IPS-11a (cell line): ENCODE results near the gene PCLO.
"Not testable (repeated sequence)": the region's sequence is repeated elsewhere in the genome, so short reads cannot be mapped to it uniquely, and the experiment has no call there.

Experiments
- H3K4me3 ChIP-seq: one replicate; pipeline ENCODE4 v1.5.1; 2013; ENCODE audit warnings: low read depth, low read length, control low read depth

PCLO gene

DNA sequence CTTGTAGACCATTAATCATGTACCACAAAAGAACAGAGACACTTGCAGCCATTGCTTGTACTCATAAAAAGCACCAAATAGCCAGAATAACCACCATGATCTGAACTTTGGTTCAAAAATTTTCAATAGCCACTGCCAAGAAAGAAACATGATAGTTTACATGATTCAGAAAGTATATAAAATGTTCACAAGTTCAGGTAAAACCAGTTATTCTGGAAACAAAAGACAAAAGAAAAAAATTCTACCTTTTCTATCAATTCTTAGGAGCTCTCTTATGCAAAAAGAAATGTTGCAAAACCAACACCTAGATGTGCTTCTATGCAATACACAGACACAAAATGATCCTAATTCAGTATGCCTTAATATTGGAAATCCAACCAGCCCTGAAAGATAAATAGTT is 108.7 kb downstream of the PCLO start:
- H3K4me3 ChIP-seq: no peak overlapping the region

DNA sequence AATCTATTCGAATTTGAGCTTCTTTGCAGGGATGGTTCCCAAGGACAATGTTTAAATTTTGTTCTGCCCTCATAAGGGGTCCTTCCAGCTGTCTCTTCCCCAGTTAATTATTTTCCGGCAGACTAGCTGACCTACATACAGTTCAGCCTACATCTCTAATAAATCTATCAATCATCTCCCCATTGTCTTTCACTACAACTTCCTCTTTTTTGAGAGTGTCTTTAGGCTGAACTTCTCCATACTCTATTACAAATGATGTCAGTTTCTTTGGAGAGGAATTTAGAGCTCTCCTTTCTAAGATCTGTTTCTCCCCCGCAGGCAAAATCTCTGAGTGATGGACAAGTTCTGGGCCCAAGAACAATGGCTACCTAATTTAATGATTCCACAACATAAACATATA is 122.2 kb downstream of the PCLO start:
- no peak overlapping the region for H3K4me3 ChIP-seq

DNA sequence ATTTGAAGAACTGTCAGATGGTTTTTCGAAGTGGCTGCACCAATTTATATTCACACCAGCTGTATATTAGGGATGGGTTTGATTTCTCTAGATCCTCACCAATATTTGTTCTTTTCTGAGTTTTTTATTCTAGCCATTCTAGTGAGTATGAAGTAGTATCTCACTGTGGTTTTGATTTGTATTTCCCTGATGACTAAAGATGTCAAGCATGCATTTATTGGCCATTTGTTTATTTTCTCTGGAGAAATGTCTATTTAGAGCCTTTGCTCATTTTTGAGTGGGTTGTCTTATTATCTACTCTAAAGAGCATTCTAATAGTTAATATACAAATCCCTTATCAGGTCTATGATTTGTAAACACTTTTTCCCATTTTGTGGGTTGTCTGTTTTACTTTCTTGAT is 123.9 kb downstream of the PCLO start:
- no peak overlapping the region for H3K4me3 ChIP-seq

DNA sequence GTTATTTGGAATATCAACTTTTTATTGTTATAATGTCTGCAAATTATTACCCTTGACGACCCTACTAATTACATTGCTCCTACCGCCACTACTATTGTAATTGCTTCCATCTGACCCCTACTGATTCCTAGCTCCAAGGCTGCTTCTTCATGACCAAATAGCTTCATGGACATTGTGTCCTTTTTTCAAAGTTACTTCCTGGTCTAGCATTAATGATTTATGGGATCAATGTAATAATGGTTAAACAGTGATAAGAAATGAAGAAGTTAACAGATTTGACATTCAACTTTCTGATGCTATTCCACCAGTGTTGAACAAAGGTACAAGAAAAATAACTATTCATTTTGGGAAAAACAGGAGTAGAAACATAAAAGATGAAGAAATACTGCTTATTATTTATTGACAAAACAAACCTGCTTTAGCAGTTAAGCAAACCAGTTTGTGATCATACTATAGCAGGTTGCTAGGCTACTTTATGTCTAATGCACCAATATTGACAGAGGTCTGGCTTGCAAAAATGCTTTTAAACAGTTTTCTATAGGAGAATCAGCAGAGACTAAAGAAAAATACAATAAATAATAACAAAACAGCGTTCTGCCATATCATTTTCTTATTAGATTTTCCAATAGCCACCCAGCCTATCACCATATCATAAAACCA is 125.8 kb downstream of the PCLO start:
- H3K4me3 ChIP-seq: no peak overlapping the region

DNA sequence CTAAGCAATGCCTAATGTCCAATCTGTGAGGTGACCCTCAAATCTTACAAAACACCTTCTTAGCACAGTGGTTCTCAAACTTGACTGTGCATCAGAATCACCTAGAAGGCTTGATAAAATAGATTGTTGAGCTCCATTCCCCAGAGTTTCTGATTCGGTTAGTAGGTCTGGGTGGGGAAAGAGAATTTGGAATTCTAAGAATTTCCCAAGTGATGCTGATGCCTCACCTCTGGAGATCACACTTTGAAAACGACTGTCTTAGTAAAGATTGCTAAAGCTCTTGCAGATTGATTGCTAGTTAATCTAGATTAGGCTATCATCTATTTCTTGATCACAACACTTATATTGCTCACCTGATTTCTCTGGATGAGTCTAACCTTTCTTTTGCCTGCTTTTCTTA is 126.6 kb downstream of the PCLO start:
- no peak overlapping the region for H3K4me3 ChIP-seq

DNA sequence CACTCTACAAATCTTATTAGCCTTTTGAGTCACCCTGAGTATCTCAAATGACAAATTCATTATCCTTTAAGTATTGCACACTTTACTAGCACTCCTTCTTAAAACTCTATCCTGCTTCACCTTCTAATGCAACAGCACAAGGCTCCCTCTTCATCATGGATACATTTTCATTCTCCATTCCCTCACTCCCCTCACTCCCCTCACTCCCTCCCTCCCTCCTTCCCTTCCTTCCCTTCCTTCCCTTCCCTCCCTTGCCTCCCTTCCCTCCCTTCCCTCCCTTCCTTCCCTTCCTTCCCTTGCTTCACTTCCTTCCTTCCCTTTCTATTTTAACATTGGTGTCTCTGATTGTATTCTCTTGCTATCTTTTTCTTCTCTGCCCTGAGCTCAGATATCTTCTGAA is 130.5 kb downstream of the PCLO start:
- no peak overlapping the region for H3K4me3 ChIP-seq

DNA sequence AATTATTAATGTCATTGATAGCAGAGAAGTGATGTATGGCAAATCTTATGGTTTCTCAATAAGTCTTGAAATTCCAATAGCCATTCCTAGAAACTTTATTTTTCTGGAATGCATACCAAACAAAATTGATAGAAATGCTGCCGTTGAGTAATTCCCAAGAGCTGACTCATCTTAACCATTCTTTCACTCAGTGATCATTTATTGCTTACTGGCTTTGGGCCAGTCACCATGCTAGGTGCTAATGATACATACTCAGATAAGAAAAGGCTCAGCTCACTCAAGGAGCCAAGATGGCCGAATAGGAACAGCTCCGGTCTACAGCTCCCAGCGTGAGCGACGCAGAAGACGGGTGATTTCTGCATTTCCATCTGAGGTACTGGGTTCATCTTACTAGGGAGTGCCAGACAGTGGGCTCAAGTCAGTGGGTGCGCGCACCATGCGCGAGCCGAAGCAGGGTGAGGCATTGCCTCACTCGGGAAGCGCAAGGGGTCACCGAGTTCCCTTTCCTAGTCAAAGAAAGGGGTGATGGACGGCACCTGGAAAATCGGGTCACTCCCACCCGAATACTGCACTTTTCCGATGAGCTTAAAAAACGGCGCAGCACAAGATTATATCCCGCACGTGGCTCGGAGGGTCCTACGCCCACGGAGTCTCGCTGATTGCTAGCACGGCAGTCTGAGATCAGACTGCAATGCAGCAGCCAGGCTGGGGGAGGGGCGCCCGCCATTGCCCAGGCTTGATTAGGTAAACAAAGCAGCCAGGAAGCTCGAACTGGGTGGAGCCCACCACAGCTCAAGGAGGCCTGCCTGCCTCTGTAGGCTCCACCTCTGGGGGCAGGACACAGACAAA is 138.6 kb downstream of the PCLO start:
- H3K4me3 ChIP-seq: not testable (repeated sequence)

DNA sequence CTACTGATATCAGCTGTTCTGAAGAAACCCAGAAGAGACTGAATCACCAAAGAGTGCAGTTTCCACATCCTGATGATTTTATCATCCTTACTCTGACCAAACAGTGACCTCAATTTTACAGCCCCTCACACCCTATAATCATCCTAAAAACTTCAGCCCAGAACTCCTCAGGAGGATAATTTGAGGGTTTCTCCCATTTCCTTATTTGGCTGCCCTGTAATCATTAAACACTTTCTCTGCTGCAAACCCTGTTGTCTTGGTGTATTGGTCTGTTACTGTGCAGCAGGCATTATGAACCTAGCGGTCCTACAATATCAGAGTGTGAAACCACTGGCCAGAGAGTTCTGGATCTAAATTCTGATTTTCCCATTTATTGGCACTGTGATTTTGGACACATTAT is 141.7 kb downstream of the PCLO start:
- H3K4me3 ChIP-seq: no peak overlapping the region

DNA sequence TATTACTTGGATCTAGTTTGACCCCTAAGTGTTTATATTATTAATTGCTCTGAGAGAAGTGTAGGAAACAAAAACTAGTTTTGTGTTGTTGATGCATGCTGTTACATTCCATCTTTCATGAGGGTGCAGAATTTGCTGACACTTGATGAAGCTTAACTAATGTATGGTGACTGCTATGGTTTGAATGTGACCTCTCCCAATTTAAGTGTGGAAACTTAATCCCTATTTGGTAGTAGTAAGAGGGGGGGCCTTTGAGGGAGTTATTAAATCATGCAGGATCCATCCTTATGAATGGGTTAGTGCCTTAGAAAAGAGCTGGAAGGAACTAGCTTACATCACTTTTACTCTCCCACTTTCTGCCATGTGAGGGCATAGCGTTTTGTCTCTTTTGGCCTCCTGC is 142.5 kb downstream of the PCLO start:
- no peak overlapping the region for H3K4me3 ChIP-seq

DNA sequence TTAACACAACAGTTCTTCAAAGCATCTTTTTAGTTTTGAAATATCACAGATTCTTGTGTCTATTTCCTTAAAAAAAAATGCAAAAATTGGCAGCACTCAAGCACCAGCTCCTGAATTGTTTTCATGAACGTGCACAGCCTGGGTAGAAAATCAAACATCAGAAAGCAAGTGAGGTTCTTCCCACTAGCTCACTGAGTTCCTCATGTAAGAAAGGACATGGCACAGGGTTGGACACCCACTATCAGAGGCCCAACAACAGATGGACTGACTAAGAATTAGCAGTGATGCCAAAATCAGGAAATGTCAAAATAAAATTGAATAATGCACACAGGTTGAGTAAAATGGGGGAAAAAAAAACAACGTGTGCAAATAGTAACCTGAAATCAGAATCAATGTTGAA is 146.8 kb downstream of the PCLO start:
- H3K4me3 ChIP-seq: no peak overlapping the region

DNA sequence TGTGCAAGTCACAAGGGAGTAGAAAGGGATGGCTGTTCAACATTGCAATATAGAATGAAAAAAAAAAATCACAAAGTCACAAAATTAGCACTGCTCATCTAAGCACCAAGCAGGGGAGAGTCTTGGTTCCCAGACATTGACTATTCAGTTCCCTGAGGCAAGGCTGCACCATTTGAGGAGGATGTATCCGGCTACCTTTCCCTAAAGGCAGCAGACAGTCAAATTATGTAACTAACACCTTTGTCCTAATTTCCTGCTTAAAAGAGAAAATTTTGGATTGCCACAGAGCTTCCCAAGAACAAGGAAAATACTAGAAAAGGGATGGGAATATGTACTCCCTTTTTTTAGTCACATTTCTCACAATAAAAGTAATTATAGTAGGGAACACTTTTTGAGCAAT is 148.1 kb downstream of the PCLO start:
- no peak overlapping the region for H3K4me3 ChIP-seq

DNA sequence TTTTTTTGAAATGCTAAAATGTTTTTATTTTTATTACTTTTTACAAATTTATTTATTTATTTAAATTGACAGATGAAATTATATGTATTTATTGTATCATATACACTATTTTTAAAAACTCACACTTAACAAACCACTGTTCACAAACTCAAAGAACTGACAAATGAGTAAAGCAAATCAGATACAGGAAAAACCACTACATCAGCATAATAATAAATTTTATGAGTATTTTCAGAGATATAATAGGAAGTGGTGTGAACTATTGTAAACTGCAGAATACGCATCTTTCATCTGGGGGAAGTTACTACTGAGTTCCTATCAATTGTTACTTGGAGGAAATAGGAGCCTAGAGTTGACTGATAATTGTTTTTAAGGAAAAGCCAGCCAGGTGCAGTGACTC is 150.7 kb downstream of the PCLO start:
- H3K4me3 ChIP-seq: no peak overlapping the region

DNA sequence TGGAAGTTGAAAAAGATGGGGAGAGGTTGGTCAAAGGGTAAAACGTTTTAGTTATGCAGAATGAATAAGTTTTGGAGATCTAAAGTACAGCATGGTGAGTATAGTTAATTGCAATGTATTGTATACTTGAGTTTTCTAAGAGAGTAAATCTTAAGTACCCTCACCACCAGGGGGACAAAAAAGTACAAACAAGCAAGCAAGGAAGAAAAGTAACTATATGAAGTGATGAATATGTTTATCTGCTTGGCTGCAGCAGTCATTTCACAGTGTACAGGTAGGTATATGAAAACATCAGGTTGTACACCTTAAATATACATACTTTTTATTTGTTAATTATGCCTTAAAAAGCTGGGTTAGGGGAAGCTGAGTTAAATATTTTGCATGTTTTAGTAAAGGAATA is 157.3 kb downstream of the PCLO start:
- no peak overlapping the region for H3K4me3 ChIP-seq

DNA sequence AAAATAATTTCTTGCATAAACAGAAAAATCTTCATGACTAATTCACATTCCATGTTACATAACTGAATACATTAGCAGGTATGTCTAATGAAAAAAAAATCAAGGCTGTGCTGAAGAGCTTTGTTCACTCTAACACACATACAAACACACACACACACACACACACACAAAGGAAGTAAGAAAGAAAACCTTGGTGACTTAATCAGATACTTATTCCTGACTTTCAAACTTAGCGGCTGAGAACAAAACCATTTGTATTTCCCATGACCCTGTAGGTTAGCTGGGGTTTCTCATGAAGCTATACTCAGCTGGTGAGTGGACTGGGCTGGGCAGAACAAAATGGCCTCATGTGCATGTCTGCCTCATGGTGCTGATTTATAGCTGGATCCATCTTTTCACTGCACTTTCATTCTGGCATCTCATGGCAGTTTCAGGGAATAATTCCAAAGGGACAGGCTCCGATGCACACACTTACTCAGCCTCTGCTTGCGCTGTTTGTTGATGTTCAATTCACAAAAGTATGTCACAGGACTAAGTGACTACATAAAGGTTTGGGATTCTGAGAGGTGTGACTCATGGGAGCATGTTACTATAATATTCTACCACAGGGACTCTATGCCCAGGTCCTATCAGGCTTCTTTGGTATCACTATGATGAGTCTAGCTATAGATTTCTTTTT is 161.2 kb downstream of the PCLO start:
- no peak overlapping the region for H3K4me3 ChIP-seq

DNA sequence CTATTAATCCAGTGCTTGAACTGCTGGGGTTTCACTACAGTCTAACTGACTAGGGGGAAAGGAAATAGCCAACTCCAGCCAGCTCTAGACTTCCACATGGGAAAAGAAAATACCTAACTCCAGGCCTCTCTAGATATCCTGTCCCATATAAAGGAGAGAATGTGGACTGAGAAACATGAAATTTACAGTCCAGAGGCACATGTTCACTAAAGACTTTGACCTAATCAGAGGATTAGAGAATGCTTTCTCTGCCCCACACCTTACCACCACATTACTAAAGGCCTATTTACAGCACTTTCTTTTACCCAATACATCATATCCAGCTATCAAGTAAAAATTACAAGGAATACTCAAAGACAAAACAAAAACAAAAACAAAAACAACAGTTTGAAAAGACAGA is 164.2 kb downstream of the PCLO start:
- H3K4me3 ChIP-seq: no peak overlapping the region

DNA sequence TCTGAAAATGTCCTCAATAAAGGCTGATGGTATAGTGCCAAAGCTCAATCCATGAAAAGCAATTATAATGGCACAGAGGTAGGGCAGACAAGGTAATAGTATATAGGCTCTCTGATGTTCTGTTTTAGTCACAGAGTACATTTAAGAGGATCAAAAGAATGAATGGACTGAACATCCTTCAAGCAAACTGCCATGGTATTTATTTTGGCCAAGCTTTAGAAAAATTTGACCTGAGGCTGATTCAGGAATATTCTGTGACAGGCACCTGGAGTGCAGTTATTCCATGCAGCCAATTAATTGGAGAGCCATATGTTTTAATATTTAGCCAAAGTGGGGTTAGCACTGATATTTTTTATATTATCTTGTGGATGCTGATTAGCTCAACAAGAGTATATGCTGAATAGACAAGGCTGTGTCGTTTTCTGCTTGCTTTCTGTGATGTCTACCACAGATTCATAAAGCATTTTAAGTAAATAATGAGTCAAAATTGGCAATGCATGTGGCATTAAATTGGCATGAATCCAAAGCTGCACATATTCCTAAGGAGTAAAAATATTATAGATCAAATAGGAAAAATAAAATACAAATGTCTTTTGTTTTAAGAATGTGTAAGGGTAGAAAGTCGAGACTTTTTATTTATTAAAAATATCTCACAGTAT is 177.4 kb downstream of the PCLO start:
- no peak overlapping the region for H3K4me3 ChIP-seq

DNA sequence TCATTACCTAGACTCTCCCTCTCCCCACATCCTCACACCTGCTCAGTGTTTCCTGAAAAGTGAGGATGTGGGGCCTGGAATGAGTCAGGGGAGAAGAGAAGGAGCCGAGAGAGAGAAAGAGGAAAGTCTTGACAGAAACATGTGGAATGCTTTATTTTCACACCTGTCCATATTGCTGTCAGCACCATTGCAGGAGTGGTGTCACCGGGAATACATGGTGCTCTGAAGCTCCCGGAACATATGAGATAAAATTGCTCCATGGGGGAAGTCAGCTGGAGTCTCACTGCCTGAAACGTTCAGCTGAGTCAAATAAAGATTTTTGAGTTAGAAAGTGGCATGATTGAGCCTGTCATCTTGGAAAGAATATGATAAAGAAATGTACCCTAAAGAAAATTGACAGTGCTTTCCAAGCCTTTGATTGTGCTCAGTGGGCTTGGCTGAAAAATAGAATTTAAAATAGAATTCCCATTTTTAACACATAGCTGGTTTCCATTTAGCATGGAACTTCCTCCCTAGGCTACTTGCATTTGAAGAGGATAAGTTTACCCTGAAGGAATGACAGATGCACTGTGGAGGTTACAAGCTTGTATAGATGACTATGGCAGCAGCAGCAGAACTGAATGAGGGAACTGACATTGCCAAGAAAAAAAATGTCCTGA is 182.4 kb downstream of the PCLO start:
- H3K4me3 ChIP-seq: no peak overlapping the region

DNA sequence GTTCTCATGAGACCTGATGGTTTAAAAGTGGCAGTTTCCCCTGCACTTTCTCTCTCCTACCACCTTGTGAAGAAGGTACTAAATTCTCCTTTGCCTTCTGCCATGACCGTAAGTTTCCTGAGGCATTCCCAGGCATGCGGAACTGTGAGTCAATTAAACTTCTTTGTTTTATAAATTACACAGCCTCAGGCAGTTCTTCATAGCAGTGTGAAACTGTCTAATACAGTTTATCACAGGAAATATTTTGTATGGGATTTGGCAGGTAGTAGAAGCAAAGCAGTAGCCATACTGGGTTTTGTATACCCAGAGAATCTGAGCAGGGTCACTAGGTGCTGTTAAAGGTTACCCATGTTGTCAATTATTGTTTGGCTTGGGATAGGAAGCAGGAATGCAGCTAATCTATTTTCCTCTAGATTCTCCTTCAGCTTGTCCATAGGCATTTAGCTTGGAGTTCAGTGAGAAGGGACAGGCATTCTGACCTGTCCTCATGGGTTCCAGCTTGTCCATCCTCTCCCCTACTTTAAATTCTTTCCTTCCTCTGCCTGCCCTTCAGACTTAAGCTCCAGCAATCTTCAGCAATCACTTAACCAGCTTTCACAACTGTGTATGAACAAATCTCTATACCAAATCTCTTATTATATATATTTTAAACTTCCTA is 186.7 kb downstream of the PCLO start:
- H3K4me3 ChIP-seq: no peak overlapping the region

DNA sequence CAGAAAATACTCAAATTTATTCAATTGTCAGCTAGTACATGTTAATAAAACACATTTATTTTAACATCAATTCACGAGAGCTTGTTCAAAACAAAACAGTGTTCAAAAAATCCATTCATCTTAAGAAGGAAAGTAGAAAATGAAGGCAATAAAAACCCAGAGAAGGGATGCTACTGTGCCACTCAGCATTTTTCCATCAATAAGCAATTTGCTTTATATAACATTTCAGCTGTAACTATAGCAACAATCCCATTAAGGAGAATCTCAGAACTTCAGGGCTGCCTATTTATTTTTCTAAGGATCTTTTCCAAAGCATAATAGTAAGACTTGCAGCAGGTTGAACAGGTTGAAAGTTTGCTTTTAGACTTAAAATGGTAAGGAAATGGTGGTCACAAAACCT is 190.5 kb downstream of the PCLO start:
- no peak overlapping the region for H3K4me3 ChIP-seq
